Common myeloid progenitor, CD34-positive (primary cell): ENCODE data around the gene WFS1.

ENCODE experiments used
- CTCF ChIA-PET: fragments of 350-600 bp; sonication (Branson Sonifier 250); formaldehyde crosslinking; loops from one replicate; lab custom pipeline; 2021; ENCODE audit warnings: antibody characterized with exemption; lab: Charles Lee
- POLR2A ChIA-PET: fragments of 350-600 bp; sonication (Branson Sonifier 250); formaldehyde crosslinking; loops from one replicate; lab custom pipeline; 2021; ENCODE audit warnings: antibody characterized with exemption; lab: Charles Lee
- DNase-seq, 3 donors: peaks; one replicate each; pipeline versions ENCODE4 v3.0.0 to v3.0.0-alpha.2; 2013
- H3K27ac ChIP-seq, 2 experiments: 1 replicate in 1 of 2; 2 replicates in 1 of 2; pipeline ENCODE4 v1.7.0; 2013; ENCODE audit warnings: inconsistent platforms in 2 of 2, low read length in 2 of 2, mild to moderate bottlenecking in 2 of 2, low read depth in 1 of 2, moderate library complexity in 1 of 2; ENCODE audit not compliant: severe bottlenecking in 2 of 2, insufficient read depth in 1 of 2, poor library complexity in 1 of 2
- H3K27me3 ChIP-seq, 5 experiments: replicated peaks in 2 of 5; 1 replicate in 3 of 5; 2 replicates in 2 of 5; pipeline versions ENCODE4 v1.6.1 to v1.7.0; 2013; ENCODE audit warnings: low read length in 4 of 5, mild to moderate bottlenecking in 2 of 5, moderate library complexity in 2 of 5, inconsistent platforms in 1 of 5; ENCODE audit not compliant: insufficient read depth in 5 of 5, control insufficient read depth in 4 of 5
- H3K36me3 ChIP-seq, 4 experiments: 1 replicate in 2 of 4; 2 replicates in 2 of 4; pipeline versions ENCODE4 v1.6.1 to v1.7.0; 2013; ENCODE audit warnings: low read length in 3 of 4, control low read depth in 1 of 4, mild to moderate bottlenecking in 1 of 4; ENCODE audit not compliant: control insufficient read depth in 4 of 4, insufficient read depth in 4 of 4
- H3K4me1 ChIP-seq, 4 experiments: 1 replicate in 3 of 4; 2 replicates in 1 of 4; pipeline versions ENCODE4 v1.6.1 to v1.7.1; 2013; ENCODE audit warnings: low read length in 3 of 4, mild to moderate bottlenecking in 3 of 4, control low read depth in 1 of 4, inconsistent platforms in 1 of 4, moderate library complexity in 1 of 4; ENCODE audit not compliant: control insufficient read depth in 4 of 4, insufficient read depth in 4 of 4; ENCODE audit errors: control extremely low read depth in 1 of 4
- H3K4me3 ChIP-seq, 7 experiments: 1 replicate in 4 of 7; 2 replicates in 3 of 7; pipeline versions ENCODE4 v1.5.1 to v1.7.0; 2013; ENCODE audit warnings: mild to moderate bottlenecking in 7 of 7, low read length in 6 of 7, moderate library complexity in 6 of 7, inconsistent platforms in 2 of 7, low read depth in 2 of 7, control low read depth in 1 of 7; ENCODE audit not compliant: insufficient read depth in 4 of 7, control insufficient read depth in 1 of 7; ENCODE audit errors: extremely low read depth in 1 of 7
- H3K9me3 ChIP-seq, 5 experiments: 1 replicate in 4 of 5; 2 replicates in 1 of 5; pipeline versions ENCODE4 v1.6.1 to v1.7.1; 2013; ENCODE audit warnings: low read length in 4 of 5, mild to moderate bottlenecking in 2 of 5, inconsistent platforms in 1 of 5, low read depth in 1 of 5, moderate library complexity in 1 of 5; ENCODE audit not compliant: control insufficient read depth in 4 of 5, insufficient read depth in 2 of 5; ENCODE audit errors: control extremely low read depth in 1 of 5
- WGBS: methylation state at CpG from one replicate; pipeline ENCODE4 v1.1.5; 2013; ENCODE audit not compliant: insufficient coverage; 5-methylcytosine and 5-hydroxymethylcytosine counted together

WFS1 gene

GRCh38 chr4:6272863-6273660 is 3.4 kb downstream of the WFS1 start:
- ChIA-PET POLR2A (no interaction called here), CTCF (interaction anchor here (1.6 to 28.3 kb wide), 3 partner anchors 9 to 53 kb away, joined by 5 to 452 read pairs (median 10); no protein-coding TSS in a partner anchor)
- 98% methylated on average over 13 of the region's 15 CpGs for WGBS
- Histone ChIP-seq H3K27ac (no peak overlapping the region), H3K4me3 (no peak overlapping the region), H3K9me3 (no peaks in the 10 kb centered on the region), H3K36me3 (no peaks in the 10 kb centered on the region), H3K27me3 (peaks cover 0 to 84% (median 31%) of the 10 kb centered on the region in 5 experiments), H3K4me1 (peaks cover 0 to 38% (median 20%) of the 10 kb centered on the region in 4 experiments)
- DNase-seq = no peak

- H3K36me3 ChIP-seq = no peaks in the 10 kb centered on the region
- peaks cover 0 to 42% (median 25%) of the 10 kb centered on the region in 4 experiments for H3K4me1 ChIP-seq
- no peak overlapping the region for H3K4me3 ChIP-seq
- H3K27me3 ChIP-seq = peaks cover 0 to 79% (median 29%) of the 10 kb centered on the region in 5 experiments
- CTCF ChIA-PET = interaction anchor here (1.6 to 28.3 kb wide), 3 partner anchors 9 to 52 kb away, joined by 5 to 452 read pairs (median 10); no protein-coding TSS in a partner anchor
- no peaks in the 10 kb centered on the region for H3K9me3 ChIP-seq
- 57% methylated on average over 1 of the region's 1 CpG for WGBS
- DNase-seq = no peak
- H3K27ac ChIP-seq = no peak overlapping the region
- POLR2A ChIA-PET = no interaction called here
These were observed 4.0 kb downstream of the WFS1 start for GRCh38 chr4:6273661-6273990.

GRCh38 chr4:6275351-6275750 is 5.7 kb downstream of the WFS1 start:
- POLR2A ChIA-PET = no interaction called here
- CTCF ChIA-PET = interaction anchor here (0.7 to 28.3 kb wide), 2 partner anchors 24 to 51 kb away, joined by 3 to 452 read pairs; no protein-coding TSS in a partner anchor
- Histone ChIP-seq H3K4me1 (peaks cover 0 to 45% (median 26%) of the 10 kb centered on the region in 4 experiments), H3K36me3 (no peaks in the 10 kb centered on the region), H3K4me3 (no peak overlapping the region), H3K27me3 (peaks cover 0 to 76% (median 30%) of the 10 kb centered on the region in 5 experiments), H3K9me3 (no peaks in the 10 kb centered on the region), H3K27ac (no peak overlapping the region)
- DNase-seq = no peak
- WGBS = 97% methylated on average over 10 of the region's 10 CpGs

- ChIA-PET CTCF (interaction anchor here (0.7 to 28.3 kb wide), 3 partner anchors 9 to 50 kb away, joined by 3 to 452 read pairs (median 4); no protein-coding TSS in a partner anchor), POLR2A (interaction anchor here (0.6 kb wide), 1 partner anchor 48 kb away, joined by 3 read pairs; no protein-coding TSS in a partner anchor)
- Histone ChIP-seq H3K9me3 (no peaks in the 10 kb centered on the region), H3K27me3 (peaks cover 0 to 75% (median 23%) of the 10 kb centered on the region in 5 experiments), H3K27ac (no peak overlapping the region), H3K4me1 (peaks cover 0 to 39% (median 22%) of the 10 kb centered on the region in 4 experiments), H3K36me3 (no peaks in the 10 kb centered on the region), H3K4me3 (no peak overlapping the region)
- 96% methylated on average over 21 of the region's 22 CpGs for WGBS
- DNase-seq = no peak
These were observed 6.5 kb downstream of the WFS1 start for GRCh38 chr4:6275898-6276806.

GRCh38 chr4:6277139-6277802 is 7.6 kb downstream of the WFS1 start:
- CTCF ChIA-PET = interaction anchor here (0.6 to 28.3 kb wide), 4 partner anchors 10 to 49 kb away, joined by 3 to 452 read pairs (median 21); no protein-coding TSS in a partner anchor

More at GRCh38 chr4:6277139-6277802, 7.6 kb downstream of the WFS1 start:
- Histone ChIP-seq H3K4me3 (no peak overlapping the region), H3K27ac (no peak overlapping the region), H3K4me1 (peaks cover 0 to 40% (median 23%) of the 10 kb centered on the region in 4 experiments), H3K9me3 (no peaks in the 10 kb centered on the region), H3K36me3 (no peaks in the 10 kb centered on the region), H3K27me3 (peaks cover 0 to 75% (median 23%) of the 10 kb centered on the region in 5 experiments)
- DNase-seq = no peak
- POLR2A ChIA-PET = no interaction called here
- WGBS = 95% methylated on average over 23 of the region's 24 CpGs
